ENCODE measurements around the gene CFAP57.

DNA sequence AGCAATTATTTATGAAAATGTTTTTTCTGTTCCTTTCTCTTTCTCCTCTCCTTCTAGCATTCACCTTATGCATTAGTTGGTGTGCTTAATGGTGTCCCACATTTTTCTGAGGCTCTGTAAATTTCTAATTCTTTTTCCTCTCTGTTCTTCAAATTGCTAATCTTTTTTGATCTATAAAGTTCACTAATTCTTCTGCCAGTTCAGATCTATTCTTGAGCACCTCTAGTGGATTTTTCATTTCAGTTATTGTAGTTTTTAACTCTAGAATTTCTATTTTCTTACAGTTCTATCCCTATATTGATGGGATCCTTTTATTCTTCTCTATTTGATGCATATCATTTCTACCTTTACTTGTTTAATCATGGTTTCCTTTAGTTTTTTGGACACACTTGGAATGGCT lies 22.4 kb downstream of the CFAP57 start:
- TF ChIP-seq, protein P1, sequence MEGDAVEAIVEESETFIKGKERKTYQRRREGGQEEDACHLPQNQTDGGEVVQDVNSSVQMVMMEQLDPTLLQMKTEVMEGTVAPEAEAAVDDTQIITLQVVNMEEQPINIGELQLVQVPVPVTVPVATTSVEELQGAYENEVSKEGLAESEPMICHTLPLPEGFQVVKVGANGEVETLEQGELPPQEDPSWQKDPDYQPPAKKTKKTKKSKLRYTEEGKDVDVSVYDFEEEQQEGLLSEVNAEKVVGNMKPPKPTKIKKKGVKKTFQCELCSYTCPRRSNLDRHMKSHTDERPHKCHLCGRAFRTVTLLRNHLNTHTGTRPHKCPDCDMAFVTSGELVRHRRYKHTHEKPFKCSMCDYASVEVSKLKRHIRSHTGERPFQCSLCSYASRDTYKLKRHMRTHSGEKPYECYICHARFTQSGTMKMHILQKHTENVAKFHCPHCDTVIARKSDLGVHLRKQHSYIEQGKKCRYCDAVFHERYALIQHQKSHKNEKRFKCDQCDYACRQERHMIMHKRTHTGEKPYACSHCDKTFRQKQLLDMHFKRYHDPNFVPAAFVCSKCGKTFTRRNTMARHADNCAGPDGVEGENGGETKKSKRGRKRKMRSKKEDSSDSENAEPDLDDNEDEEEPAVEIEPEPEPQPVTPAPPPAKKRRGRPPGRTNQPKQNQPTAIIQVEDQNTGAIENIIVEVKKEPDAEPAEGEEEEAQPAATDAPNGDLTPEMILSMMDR (IDR thresholded peaks at IDR 0.05): no peak
- no peak for TF ChIP-seq POLR2A (IDR thresholded peaks at IDR 0.05)

Measured in Peyer's patch (tissue), 4 donors.